GM12892 (cell line): ENCODE results near the gene SREK1IP1.

Experiments used
- POLR2A ChIP-seq: IDR thresholded peaks from 2 replicates; pipeline ENCODE4 v1.6.1; 2011; ENCODE audit warnings: low read depth, low read length, control low read depth
- POLR2AphosphoS5 ChIP-seq: IDR thresholded peaks from 2 replicates; pipeline ENCODE4 v1.6.1; 2011; ENCODE audit warnings: low read depth, low read length, control low read depth

DNA sequence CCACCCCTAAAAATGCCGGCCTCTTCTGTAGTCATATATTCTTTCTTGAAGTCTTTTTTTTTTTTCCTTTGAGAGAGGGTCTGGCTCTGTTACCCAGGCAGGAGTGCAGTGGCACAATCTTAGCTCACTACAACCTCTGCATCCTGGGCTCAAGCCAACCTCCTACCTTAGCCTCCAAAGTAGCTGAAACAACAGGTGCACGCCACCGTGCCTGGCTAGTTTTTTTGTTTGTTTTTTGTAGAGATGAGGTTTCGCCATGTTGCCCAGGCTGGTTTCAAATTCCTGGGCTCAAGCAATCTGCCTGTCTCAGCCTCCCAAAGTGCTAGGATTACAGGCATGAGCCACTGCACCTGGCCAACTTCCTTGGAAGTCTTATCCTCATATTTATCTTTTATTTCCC lies 19.1 kb downstream of the SREK1IP1 start:
- TF ChIP-seq POLR2AphosphoS5 = no peak
- TF ChIP-seq POLR2A = no peak
